Measurements from ENCODE around the gene PLPP1.

DNA sequence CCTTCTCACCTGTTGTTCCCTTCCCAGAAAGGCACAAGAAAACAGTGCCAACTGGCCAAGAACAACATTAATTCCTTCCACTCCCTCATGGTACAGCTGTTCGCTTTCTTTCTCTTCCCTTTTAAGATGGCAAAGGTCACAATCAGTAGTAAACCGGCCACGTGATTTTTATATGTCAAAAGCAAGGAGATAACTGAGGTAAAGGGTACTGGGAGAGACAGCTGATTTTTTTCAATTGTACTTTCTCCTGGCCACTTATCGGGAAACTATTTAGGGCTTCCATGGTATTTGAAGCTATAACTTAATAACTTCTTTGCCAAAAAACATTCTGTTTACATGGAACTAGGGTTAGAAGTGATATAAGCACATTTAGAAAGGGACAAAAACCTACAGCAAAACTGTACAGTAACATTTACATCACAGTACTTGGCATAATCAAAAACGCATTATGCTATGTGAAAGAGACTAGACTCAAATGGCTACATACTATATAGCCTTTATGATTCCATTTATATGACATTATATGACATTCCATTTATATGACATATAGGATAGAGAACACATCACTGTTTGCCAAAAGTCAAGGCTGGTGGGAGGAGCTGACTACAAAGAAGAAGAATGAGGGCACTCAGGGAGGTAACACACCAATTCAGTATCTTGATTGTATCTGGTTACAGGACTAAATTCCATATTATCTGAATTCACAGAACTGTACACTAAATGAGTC, 24.8 kb downstream of the PLPP1 start:
- TF ChIP-seq, protein P1, sequence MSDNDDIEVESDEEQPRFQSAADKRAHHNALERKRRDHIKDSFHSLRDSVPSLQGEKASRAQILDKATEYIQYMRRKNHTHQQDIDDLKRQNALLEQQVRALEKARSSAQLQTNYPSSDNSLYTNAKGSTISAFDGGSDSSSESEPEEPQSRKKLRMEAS (IDR thresholded peaks at IDR 0.05; ENCODE audit: low read depth) = no peak
- TF ChIP-seq, protein P2, sequence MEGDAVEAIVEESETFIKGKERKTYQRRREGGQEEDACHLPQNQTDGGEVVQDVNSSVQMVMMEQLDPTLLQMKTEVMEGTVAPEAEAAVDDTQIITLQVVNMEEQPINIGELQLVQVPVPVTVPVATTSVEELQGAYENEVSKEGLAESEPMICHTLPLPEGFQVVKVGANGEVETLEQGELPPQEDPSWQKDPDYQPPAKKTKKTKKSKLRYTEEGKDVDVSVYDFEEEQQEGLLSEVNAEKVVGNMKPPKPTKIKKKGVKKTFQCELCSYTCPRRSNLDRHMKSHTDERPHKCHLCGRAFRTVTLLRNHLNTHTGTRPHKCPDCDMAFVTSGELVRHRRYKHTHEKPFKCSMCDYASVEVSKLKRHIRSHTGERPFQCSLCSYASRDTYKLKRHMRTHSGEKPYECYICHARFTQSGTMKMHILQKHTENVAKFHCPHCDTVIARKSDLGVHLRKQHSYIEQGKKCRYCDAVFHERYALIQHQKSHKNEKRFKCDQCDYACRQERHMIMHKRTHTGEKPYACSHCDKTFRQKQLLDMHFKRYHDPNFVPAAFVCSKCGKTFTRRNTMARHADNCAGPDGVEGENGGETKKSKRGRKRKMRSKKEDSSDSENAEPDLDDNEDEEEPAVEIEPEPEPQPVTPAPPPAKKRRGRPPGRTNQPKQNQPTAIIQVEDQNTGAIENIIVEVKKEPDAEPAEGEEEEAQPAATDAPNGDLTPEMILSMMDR (IDR thresholded peaks at IDR 0.05) = no peak
- TF ChIP-seq, protein P3, sequence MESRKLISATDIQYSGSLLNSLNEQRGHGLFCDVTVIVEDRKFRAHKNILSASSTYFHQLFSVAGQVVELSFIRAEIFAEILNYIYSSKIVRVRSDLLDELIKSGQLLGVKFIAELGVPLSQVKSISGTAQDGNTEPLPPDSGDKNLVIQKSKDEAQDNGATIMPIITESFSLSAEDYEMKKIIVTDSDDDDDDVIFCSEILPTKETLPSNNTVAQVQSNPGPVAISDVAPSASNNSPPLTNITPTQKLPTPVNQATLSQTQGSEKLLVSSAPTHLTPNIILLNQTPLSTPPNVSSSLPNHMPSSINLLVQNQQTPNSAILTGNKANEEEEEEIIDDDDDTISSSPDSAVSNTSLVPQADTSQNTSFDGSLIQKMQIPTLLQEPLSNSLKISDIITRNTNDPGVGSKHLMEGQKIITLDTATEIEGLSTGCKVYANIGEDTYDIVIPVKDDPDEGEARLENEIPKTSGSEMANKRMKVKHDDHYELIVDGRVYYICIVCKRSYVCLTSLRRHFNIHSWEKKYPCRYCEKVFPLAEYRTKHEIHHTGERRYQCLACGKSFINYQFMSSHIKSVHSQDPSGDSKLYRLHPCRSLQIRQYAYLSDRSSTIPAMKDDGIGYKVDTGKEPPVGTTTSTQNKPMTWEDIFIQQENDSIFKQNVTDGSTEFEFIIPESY (IDR thresholded peaks at IDR 0.05; ENCODE audit: borderline replicate concordance, low read depth) = no peak
- TF ChIP-seq EP300 (IDR thresholded peaks at IDR 0.05; ENCODE audit: borderline replicate concordance in 1 of 2, low read depth in 1 of 2, low read length in 1 of 2) = no peak
- TF ChIP-seq NRF1 (IDR thresholded peaks at IDR 0.05; ENCODE audit: low read depth, low read length) = no peak
- TF ChIP-seq CHD2 (IDR thresholded peaks at IDR 0.05; ENCODE audit: low read length, partially characterized antibody) = no peak
- no peak for TF ChIP-seq FOXM1 (IDR thresholded peaks at IDR 0.05; ENCODE audit: low read depth)
- TF ChIP-seq RFX5 (IDR thresholded peaks at IDR 0.05; ENCODE audit: low read length) = no peak
- no peak for TF ChIP-seq SMC3 (IDR thresholded peaks at IDR 0.05; ENCODE audit: low read depth, low read length)

Measured in SK-N-SH (cell line).